Measurements from ENCODE around the gene HFM1. TPM values are rescaled to one million over a fixed set of nuclear protein-coding genes. Genes with fewer than 3 reads are reported as not detected.
A peak's percentile ranks its signal among the peaks of the same experiment; 100 is the strongest.

The HFM1 gene
- total and polyA plus RNA-seq, 2 experiments from 2014 or later = 1.5 to 5.2 TPM

DNA sequence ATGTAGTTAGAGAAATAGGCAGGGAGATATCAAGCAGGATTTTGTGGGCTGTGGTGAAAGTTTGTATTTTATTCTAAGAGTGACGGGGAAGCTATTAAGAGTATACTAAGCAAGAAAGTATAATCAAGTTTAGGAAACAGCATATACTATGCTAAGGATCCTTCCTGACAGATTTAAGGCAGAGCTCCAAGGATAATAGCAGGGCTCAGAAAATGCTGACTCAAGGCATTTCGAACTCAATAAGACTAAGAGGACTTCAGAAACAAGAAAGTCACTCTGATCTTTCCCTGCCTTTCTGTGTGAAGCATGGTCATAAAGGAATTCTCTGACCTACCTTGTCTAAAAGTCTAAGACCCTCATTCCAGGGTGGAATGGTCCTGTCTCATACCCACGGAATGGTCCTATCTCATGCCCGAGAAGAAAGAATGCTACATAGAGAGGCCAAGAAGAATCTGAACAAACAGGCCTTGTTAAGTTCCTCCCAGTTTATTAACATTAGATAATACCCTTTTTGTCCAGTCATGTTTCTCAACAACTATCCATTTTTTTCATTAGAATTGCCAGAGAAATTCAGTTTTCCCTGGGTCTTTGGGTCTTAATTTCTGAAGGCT, 59.1 kb downstream of the HFM1 start:
- ATAC-seq = no peak
- Histone ChIP-seq H4K20me1 (replicated peaks; ENCODE audit: insufficient read depth) (no peaks in the 10 kb centered on the region), H3K27me3 (ENCODE audit: insufficient read depth) (no peaks in the 10 kb centered on the region), H3K27ac (ENCODE audit: low read depth) (no peak overlapping the region), H3K9me2 (ENCODE audit: insufficient read depth) (no peaks in the 10 kb centered on the region), H3K4me1 (ENCODE audit: insufficient read depth) (no peaks in the 10 kb centered on the region), H3K79me2 (replicated peaks; ENCODE audit: insufficient read depth) (no peaks in the 10 kb centered on the region), H3F3A (replicated peaks; ENCODE audit: low read depth) (no peaks in the 10 kb centered on the region), H3K4me2 (no peak overlapping the region), H3K36me3 (ENCODE audit: insufficient read depth) (no peaks in the 10 kb centered on the region), H2AFZ (no peak overlapping the region), H3K4me3 (no peak overlapping the region)
- Mint-ChIP-seq H3K9me3 (no peaks in the 10 kb centered on the region), H3K4me1 (no peaks in the 10 kb centered on the region), H3K4me3 (no peak overlapping the region), H3K36me3 (ENCODE audit: low read depth) (no peaks in the 10 kb centered on the region), H3K27ac (peak overlapping the region; percentile 28; the same call in 1 of the 2 replicates), H3K27me3 (ENCODE audit: insufficient read depth, low read depth, poor library complexity) (no peaks in the 10 kb centered on the region)
- DNase-seq (ENCODE audit: low spot score) = no peak
- no peak for TF ChIP-seq STAT1 (IDR thresholded peaks at IDR 0.05; ENCODE audit: unreplicated experiment)
- TF ChIP-seq EZH2 (IDR thresholded peaks at IDR 0.05; ENCODE audit: low read depth, unreplicated experiment) = no peak
- TF ChIP-seq ZNF331 (CRISPR knock-in tag; IDR thresholded peaks at IDR 0.05; ENCODE audit: low read depth) = no peak
- no peak for TF ChIP-seq EZH2phosphoT487 (IDR thresholded peaks at IDR 0.05; ENCODE audit: unreplicated experiment)
- TF ChIP-seq, protein P1, sequence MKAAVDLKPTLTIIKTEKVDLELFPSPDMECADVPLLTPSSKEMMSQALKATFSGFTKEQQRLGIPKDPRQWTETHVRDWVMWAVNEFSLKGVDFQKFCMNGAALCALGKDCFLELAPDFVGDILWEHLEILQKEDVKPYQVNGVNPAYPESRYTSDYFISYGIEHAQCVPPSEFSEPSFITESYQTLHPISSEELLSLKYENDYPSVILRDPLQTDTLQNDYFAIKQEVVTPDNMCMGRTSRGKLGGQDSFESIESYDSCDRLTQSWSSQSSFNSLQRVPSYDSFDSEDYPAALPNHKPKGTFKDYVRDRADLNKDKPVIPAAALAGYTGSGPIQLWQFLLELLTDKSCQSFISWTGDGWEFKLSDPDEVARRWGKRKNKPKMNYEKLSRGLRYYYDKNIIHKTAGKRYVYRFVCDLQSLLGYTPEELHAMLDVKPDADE (IDR thresholded peaks at IDR 0.05) = no peak

DNA sequence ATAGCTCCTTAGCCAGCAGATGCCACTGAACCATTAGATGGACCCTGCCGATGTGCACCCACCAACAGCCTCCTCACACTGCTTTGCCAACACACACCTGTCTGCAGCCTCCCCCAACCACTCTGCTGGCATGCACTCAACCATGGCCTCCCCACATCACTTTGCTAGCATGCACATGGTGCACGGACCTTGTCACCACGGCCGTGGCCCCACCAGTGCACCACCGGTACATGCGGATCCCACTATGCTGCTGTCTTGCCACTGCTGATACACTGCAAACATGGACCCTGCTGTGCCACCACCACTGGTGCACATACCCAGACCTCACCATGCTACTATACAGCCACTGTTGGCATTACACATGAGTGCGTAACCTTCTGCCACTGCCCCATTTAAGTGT, 66.1 kb downstream of the HFM1 start:
- H3F3A ChIP-seq (replicated peaks; ENCODE audit: low read depth) = no peaks in the 10 kb centered on the region
- H3K27ac ChIP-seq (ENCODE audit: low read depth) = no peak overlapping the region
- no peaks in the 10 kb centered on the region for H4K20me1 ChIP-seq (replicated peaks; ENCODE audit: insufficient read depth)
- no peak overlapping the region for H3K4me3 Mint-ChIP-seq
- H3K9me3 Mint-ChIP-seq = no peaks in the 10 kb centered on the region; the same call in 1 of the 3 replicates
- no peak overlapping the region for H3K4me2 ChIP-seq
- H3K9me2 ChIP-seq (ENCODE audit: insufficient read depth) = 0 out of 2 replicates have a peak, but pooled peaks cover 4% of the 10 kb centered on the region
- H3K4me1 ChIP-seq (ENCODE audit: insufficient read depth) = no peaks in the 10 kb centered on the region
- H3K4me3 ChIP-seq = no peak overlapping the region
- DNase-seq (ENCODE audit: low spot score) (no peak), ATAC-seq (no peak)
- H2AFZ ChIP-seq = no peak overlapping the region
- TF ChIP-seq, protein P1 (IDR thresholded peaks at IDR 0.05) = no peak
- no peak for TF ChIP-seq EZH2 (IDR thresholded peaks at IDR 0.05; ENCODE audit: low read depth, unreplicated experiment)
- TF ChIP-seq, protein P2, sequence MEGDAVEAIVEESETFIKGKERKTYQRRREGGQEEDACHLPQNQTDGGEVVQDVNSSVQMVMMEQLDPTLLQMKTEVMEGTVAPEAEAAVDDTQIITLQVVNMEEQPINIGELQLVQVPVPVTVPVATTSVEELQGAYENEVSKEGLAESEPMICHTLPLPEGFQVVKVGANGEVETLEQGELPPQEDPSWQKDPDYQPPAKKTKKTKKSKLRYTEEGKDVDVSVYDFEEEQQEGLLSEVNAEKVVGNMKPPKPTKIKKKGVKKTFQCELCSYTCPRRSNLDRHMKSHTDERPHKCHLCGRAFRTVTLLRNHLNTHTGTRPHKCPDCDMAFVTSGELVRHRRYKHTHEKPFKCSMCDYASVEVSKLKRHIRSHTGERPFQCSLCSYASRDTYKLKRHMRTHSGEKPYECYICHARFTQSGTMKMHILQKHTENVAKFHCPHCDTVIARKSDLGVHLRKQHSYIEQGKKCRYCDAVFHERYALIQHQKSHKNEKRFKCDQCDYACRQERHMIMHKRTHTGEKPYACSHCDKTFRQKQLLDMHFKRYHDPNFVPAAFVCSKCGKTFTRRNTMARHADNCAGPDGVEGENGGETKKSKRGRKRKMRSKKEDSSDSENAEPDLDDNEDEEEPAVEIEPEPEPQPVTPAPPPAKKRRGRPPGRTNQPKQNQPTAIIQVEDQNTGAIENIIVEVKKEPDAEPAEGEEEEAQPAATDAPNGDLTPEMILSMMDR (conservative IDR thresholded peaks at IDR 0.05; ENCODE audit: low read depth in 2 of 2) = no peak; a peak in 1 of 4 replicates
- TF ChIP-seq EZH2phosphoT487 (IDR thresholded peaks at IDR 0.05; ENCODE audit: unreplicated experiment) = no peak
- TF ChIP-seq, protein P3, sequence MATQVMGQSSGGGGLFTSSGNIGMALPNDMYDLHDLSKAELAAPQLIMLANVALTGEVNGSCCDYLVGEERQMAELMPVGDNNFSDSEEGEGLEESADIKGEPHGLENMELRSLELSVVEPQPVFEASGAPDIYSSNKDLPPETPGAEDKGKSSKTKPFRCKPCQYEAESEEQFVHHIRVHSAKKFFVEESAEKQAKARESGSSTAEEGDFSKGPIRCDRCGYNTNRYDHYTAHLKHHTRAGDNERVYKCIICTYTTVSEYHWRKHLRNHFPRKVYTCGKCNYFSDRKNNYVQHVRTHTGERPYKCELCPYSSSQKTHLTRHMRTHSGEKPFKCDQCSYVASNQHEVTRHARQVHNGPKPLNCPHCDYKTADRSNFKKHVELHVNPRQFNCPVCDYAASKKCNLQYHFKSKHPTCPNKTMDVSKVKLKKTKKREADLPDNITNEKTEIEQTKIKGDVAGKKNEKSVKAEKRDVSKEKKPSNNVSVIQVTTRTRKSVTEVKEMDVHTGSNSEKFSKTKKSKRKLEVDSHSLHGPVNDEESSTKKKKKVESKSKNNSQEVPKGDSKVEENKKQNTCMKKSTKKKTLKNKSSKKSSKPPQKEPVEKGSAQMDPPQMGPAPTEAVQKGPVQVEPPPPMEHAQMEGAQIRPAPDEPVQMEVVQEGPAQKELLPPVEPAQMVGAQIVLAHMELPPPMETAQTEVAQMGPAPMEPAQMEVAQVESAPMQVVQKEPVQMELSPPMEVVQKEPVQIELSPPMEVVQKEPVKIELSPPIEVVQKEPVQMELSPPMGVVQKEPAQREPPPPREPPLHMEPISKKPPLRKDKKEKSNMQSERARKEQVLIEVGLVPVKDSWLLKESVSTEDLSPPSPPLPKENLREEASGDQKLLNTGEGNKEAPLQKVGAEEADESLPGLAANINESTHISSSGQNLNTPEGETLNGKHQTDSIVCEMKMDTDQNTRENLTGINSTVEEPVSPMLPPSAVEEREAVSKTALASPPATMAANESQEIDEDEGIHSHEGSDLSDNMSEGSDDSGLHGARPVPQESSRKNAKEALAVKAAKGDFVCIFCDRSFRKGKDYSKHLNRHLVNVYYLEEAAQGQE (IDR thresholded peaks at IDR 0.05; ENCODE audit: unreplicated experiment) = no peak
- no peak for TF ChIP-seq ZNF331 (CRISPR knock-in tag; IDR thresholded peaks at IDR 0.05; ENCODE audit: low read depth)
- no peak for TF ChIP-seq JUNB (IDR thresholded peaks at IDR 0.05; ENCODE audit: unreplicated experiment)
- TF ChIP-seq STAT1 (IDR thresholded peaks at IDR 0.05; ENCODE audit: unreplicated experiment) = no peak
- no peaks in the 10 kb centered on the region for H3K79me2 ChIP-seq (replicated peaks; ENCODE audit: insufficient read depth)
- H3K27me3 Mint-ChIP-seq (ENCODE audit: insufficient read depth, low read depth, poor library complexity) = peaks cover 2% of the 10 kb centered on the region
- H3K36me3 ChIP-seq (ENCODE audit: insufficient read depth) = no peaks in the 10 kb centered on the region
- H3K27ac Mint-ChIP-seq = no peak overlapping the region
- H3K27me3 ChIP-seq (ENCODE audit: insufficient read depth) = no peaks in the 10 kb centered on the region
- peaks cover 8% of the 10 kb centered on the region for H3K36me3 Mint-ChIP-seq (ENCODE audit: low read depth)
- H3K4me1 Mint-ChIP-seq = no peaks in the 10 kb centered on the region

Measured in GM23338 (cell line).